ENCODE measurements around the gene KRTAP5-1.
"Not testable (repeated sequence)": the region's sequence is repeated elsewhere in the genome, so short reads cannot be mapped to it uniquely, and the experiment has no call there.

KRTAP5-1 gene

GRCh38 chr11:1604711-1605110 is 19.6 kb upstream of the KRTAP5-1 start:
- no peak for DNase-seq (ENCODE audit: low read depth in 1 of 2, low spot score in 1 of 2)
- no peak for TF ChIP-seq CTCF (IDR thresholded peaks at IDR 0.05; ENCODE audit: insufficient read depth, low read length)
- TF ChIP-seq REST (IDR thresholded peaks at IDR 0.05; ENCODE audit: insufficient replicate concordance, low read depth): no peak
- no peak for TF ChIP-seq POLR2AphosphoS5 (IDR thresholded peaks at IDR 0.05; ENCODE audit: low read depth)
- no peak for TF ChIP-seq SPI1 (IDR thresholded peaks at IDR 0.05; ENCODE audit: borderline replicate concordance, low read depth)
- no peak for TF ChIP-seq GABPA (IDR thresholded peaks at IDR 0.05; ENCODE audit: low read depth)
- Histone ChIP-seq H3K27me3 (ENCODE audit: insufficient read depth, poor library complexity, severe bottlenecking) (peaks cover 5% of the 10 kb centered on the region), H3K4me3 (replicated peaks; ENCODE audit: insufficient read depth, low read length) (no peak overlapping the region), H3K27ac (replicated peaks) (no peak overlapping the region)

GRCh38 chr11:1604181-1604580 is 19.1 kb upstream of the KRTAP5-1 start:
- no peak for TF ChIP-seq SPI1 (IDR thresholded peaks at IDR 0.05; ENCODE audit: borderline replicate concordance, low read depth)
- no peak for TF ChIP-seq REST (IDR thresholded peaks at IDR 0.05; ENCODE audit: insufficient replicate concordance, low read depth)
- TF ChIP-seq POLR2AphosphoS5 (IDR thresholded peaks at IDR 0.05; ENCODE audit: low read depth): no peak
- no peak for TF ChIP-seq GABPA (IDR thresholded peaks at IDR 0.05; ENCODE audit: low read depth)
- TF ChIP-seq CTCF (IDR thresholded peaks at IDR 0.05; ENCODE audit: insufficient read depth, low read length): no peak
- Histone ChIP-seq H3K27ac (replicated peaks) (no peak overlapping the region), H3K27me3 (ENCODE audit: insufficient read depth, poor library complexity, severe bottlenecking) (peaks cover 5% of the 10 kb centered on the region), H3K4me3 (replicated peaks; ENCODE audit: insufficient read depth, low read length) (no peak overlapping the region)
- DNase-seq (ENCODE audit: low read depth in 1 of 2, low spot score in 1 of 2): no peak

GRCh38 chr11:1603629-1604028 is 18.5 kb upstream of the KRTAP5-1 start:
- no peak for DNase-seq (ENCODE audit: low read depth in 1 of 2, low spot score in 1 of 2)
- no peak overlapping the region for H3K27ac ChIP-seq (replicated peaks)
- no peak overlapping the region for H3K4me3 ChIP-seq (replicated peaks; ENCODE audit: insufficient read depth, low read length)
- TF ChIP-seq REST (IDR thresholded peaks at IDR 0.05; ENCODE audit: insufficient replicate concordance, low read depth): no peak
- TF ChIP-seq GABPA (IDR thresholded peaks at IDR 0.05; ENCODE audit: low read depth): no peak
- TF ChIP-seq CTCF (IDR thresholded peaks at IDR 0.05; ENCODE audit: insufficient read depth, low read length): no peak
- no peak for TF ChIP-seq SPI1 (IDR thresholded peaks at IDR 0.05; ENCODE audit: borderline replicate concordance, low read depth)
- no peak for TF ChIP-seq POLR2AphosphoS5 (IDR thresholded peaks at IDR 0.05; ENCODE audit: low read depth)
- peaks cover 5% of the 10 kb centered on the region for H3K27me3 ChIP-seq (ENCODE audit: insufficient read depth, poor library complexity, severe bottlenecking)

- not testable (repeated sequence) for DNase-seq (ENCODE audit: low read depth in 1 of 2, low spot score in 1 of 2); H3K27me3 ChIP-seq (ENCODE audit: insufficient read depth, poor library complexity, severe bottlenecking); H3K27ac ChIP-seq (replicated peaks); H3K4me3 ChIP-seq (replicated peaks; ENCODE audit: insufficient read depth, low read length)
These were observed 16.6 kb upstream of the KRTAP5-1 start for GRCh38 chr11:1601663-1602062.
